Erythroblast (primary cell): ENCODE results near the gene NRXN3.

Source experiments
- GATA1 ChIP-seq: IDR thresholded peaks from 2 replicates; pipeline ENCODE4 v1.6.1; 2011; ENCODE audit warnings: low read depth, mild to moderate bottlenecking, control low read depth, low read length, moderate library complexity
- POLR2A ChIP-seq: IDR thresholded peaks from 2 replicates; pipeline ENCODE4 v1.6.1; 2011; ENCODE audit warnings: mild to moderate bottlenecking, low read length

GRCh38 chr14:78220273-78220672 is 50.1 kb downstream of the NRXN3 start:
- TF ChIP-seq POLR2A: no peak
- TF ChIP-seq GATA1: no peak
